Daoy (cell line): Measurements from ENCODE around the gene DOCK9. TPM values are rescaled to one million over a fixed set of nuclear protein-coding genes. Genes with fewer than 3 reads are reported as not detected.

Source experiments
- total RNA-seq: library from RNA; depleted of rRNA; stranded (reverse); fragments of >200 nt; shearing (Covaris generic); gene quantifications from 2 replicates; pipeline ENCODE4 v1.2.3, GENCODE V29; 2014; rRNA removed

Gene DOCK9
- total RNA-seq, 1 experiment from 2014 or later: 25.0 TPM

Other genes with a start within 250 kb of the DOCK9 start
- not detected in 2 replicates for gene SLC15A1, start 225.4 kb downstream of the DOCK9 start, total RNA-seq
- gene UBAC2, start 222.8 kb upstream of the DOCK9 start, total RNA-seq: 20.9 and 24.2 TPM in 2 replicates